HG03045 (cell line): ENCODE measurements around the gene SH2B3.
"Not testable (repeated sequence)": the region's sequence is repeated elsewhere in the genome, so short reads cannot be mapped to it uniquely, and the experiment has no call there.

ENCODE experiments used
- ATAC-seq: cut with Tn5 transposase; IDR thresholded peaks from one replicate; pipeline ENCODE4 v1.9.1; 2021; ENCODE audit warnings: mild to moderate bottlenecking, moderate library complexity; ENCODE audit not compliant: unreplicated experiment

The SH2B3 gene

GRCh38 chr12:111386885-111387284 is 18.8 kb upstream of the SH2B3 start:
- no peak for ATAC-seq

- ATAC-seq: no peak
These were observed 17.9 kb upstream of the SH2B3 start for GRCh38 chr12:111387747-111388323.

DNA sequence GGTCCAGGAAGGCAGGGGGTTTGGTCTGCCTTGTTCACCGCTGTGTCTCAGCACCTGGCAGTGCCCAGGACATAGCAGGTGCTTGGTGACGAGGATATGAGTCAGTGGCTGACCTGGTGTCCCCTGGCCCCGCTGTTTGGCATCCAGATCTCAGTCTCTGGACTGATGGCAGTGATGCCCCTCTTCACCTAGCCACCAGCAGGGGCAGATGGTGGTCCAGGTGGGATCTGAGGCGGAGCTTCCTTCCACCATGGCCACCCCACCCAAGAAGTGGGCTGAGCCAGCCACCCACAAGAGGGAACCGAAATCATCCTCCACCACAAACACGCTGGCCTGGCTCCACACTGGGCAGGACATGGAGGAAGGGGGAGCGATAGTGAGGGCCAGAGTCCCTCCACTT is 16.1 kb upstream of the SH2B3 start:
- ATAC-seq: no peak

GRCh38 chr12:111390910-111391309 is 14.8 kb upstream of the SH2B3 start:
- ATAC-seq: no peak

DNA sequence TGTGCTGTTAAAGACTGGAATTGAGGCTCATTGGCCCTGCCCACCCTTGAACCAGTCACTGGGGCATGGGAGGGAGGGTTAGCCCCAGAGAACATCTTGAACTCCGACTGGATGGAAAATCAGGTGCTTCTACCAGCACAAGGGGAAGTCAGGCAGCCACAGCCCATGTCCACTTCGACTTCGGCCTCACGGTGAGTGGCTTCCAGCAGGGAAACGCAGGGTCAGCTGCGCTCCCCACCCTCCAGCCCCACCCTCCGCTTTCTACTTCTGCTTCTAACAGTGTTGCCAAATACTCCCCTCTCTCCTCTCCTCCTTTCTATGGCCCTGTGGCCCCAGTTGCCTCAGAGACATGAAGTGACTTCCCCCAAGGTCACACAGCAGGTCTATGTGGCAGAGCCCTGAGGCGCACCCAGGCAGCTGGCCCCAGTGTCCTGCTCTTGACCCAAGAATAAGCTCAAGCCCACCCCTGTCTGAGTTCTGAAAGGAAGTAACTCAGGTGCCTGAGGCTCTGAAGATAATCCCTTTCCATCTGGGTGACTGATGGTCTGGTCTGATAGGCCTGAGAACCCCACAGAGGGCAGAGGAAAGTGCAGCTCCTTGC is 11.9 kb upstream of the SH2B3 start:
- no peak for ATAC-seq

GRCh38 chr12:111394480-111394879 is 11.2 kb upstream of the SH2B3 start:
- no peak for ATAC-seq

DNA sequence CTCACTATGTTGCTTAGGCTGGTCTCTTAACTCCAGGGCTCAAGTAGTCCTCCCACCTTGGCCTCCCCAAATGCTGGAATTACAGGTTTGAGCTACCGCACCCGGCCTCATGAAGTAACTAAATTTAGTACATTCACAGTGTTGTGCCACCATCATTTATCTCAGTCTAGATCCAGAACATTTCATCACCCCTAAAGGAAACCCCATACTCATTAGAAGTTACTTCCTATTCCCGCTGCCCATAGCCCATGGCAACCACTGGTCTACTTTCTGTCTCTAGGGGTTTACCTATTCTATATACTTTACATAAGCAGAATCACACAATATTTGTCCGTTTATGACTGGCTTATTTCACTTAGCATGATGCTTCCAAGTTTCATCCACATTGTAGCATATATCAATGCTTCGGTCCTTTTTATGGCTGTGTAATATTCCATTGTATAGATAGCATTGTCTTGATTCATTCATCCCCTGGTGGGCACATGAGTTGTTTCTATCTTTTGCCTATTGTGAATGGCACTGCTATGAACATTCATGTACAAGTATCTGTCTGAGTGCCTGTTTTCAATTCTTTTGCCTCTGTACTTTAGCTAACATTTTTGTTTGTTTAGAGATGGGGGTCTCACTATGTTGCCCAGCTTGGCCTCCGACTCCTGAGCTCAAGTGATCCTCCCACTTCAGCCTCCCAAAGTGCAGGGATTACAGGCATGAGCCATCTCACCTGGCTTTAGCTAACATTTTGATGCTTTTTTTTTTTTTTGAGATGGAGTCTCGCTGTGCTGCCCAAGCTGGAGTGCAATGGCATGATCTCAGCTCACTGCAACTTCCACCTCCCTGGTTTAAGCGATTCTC is 10.2 kb upstream of the SH2B3 start:
- ATAC-seq: no peak

- not testable (repeated sequence) for ATAC-seq
These were observed 9.5 kb upstream of the SH2B3 start for GRCh38 chr12:111396271-111396670.

DNA sequence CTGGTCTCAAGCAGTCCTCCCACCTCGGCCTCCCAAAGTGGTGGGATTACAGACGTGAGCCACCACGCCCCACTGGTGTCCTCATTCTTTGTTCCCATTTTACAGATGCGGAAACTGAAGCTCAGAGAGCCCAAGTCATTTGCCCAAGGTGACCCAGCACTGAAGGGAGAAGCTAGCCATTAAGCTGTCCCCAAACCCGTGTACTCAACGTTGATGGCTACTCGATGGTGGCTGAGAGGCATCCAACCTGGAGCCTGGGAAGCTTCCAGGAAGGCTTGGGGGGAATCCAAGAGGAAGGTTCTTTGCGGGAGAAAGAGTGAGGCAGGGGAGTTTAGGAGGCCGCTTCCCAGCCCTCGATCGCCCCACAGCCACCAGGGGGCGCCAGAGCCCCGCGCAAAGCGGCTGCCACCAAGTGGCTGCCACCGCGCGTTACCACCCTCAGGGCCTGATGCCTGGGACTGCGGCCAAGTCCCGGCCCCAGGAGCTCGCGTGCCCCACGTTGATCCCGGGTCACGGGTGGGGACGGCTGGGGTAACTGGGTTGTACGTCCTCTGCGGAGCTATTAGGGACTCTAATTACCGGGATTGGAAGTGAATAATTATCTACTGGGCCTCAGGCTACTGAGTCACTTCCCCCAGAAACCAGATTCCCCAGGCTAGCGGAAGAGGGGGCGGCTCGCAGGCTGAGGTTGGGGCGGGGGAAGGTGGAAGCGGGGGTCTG is 8.8 kb upstream of the SH2B3 start:
- ATAC-seq: no peak

DNA sequence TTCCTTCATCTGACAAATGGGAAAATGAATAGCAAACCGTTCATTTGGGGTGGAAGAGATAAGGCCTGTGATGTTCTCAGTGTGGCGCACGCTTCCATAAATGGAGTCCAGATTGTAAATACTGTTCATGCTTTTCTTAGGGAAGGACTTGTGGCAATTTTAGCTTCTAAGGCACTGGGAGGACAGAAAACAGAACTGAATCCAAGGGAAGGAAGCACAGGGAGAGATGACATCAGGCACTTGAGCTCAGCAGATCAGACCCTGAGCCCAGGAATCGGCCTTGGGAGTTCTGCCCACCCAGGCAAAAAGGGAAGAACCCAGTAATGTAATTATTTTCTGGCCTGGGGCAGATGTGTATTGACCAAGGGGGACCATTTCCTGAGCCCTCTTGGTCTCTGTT is 7.2 kb upstream of the SH2B3 start:
- no peak for ATAC-seq

- not testable (repeated sequence) for ATAC-seq
These were observed 5.8 kb upstream of the SH2B3 start for GRCh38 chr12:111399741-111400404.

GRCh38 chr12:111401167-111401605 is 4.5 kb upstream of the SH2B3 start:
- ATAC-seq: no peak

DNA sequence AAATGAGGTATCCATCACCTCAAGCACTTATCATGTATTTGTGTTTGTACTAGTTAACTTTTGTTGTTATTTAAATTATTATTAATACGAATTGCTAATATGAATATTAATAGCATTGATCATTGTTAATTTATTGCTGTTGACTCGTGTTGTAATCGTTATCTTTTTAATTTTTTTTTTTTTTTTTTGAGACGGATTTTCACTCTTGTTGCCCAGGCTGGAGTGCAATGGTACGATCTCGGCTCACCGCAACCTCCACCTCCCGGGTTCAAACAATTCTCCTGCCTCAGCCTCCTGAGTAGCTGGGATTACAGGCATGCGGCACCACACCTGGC is 3.3 kb upstream of the SH2B3 start:
- not testable (repeated sequence) for ATAC-seq

- peak; percentile 10 for ATAC-seq
These were observed 1.2 kb upstream of the SH2B3 start for GRCh38 chr12:111404362-111405148.

DNA sequence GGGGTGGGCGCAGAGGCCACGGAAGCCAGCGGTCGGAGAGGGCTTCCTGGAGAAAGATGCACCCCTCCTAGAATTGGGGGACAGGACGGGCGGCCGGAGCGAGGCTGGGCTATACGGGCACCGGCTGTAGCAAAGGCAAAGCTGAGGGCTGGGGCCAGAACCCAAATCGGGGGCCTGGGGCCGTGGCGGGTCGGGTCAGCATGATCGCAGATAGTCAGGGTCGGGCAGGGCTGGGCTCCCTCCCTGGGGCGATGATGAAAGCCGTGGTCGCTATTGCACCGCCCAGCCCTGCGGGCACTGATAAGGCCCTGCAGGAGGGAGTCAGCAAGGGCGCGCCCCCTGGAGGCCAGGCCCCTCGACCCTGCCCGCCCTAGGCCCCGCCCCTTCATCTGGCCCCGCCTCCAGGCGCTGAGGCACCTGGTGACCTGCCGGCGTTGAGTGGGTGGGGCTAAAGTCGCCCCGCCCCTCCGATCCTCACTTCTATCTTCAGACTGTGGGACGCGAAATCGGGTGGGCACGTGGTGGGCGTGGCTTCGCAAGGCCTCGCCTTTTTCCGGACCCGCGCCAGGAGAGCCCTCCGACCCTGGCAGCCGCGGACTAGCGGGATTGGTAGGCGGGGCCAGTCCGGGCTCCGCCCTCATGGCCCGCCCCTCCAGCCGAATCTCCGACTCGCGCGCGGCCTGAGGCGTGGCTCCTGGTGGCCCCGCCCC is 419 bp upstream of the SH2B3 start:
- ATAC-seq: peak; percentile 54

DNA sequence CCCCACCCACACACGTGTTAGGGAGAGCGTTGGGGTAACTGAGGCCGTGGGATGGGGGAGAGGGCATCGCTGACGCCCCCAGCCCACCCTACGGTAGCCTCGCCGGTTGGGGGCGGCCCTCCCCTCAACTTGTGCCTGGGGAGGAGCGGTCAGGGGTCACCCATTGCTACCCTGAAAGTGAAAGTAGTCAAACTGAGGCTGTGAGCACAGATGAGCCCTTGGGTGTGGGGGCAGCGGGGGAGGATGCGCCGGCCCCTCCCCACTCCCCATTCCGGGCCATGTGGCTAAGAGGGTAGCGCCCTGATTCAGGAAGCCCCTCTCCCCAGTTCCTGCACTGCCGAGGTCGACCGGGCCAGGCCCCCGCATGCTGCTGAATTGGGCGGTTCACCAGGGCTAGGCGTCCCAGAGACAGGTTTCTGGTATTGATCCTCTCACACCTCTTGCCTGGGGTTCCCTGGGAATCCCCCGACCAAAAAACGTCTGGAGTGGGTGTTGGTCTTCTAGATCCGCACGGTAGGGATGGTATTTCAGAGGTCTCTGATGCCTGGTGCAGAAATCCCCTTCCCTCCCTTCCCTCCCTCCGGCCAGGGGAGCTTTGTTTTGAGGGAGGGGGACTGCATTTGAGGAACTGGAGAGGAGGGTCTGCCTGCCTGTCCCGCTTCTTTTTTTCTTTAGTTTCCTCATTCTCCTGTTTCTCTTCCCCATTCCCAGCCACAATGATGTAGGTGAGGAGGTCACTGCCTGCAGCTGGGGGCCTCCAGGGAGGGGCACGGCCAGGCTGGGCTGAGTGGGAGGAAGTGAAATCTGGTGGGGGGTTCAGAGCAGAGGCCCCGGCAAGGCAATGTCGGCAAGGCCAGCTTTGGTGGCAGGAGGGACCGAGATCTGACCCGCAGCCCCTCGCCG is 1.0 kb downstream of the SH2B3 start:
- no peak for ATAC-seq

- no peak for ATAC-seq
These were observed 1.8 kb downstream of the SH2B3 start for GRCh38 chr12:111407377-111408115.

GRCh38 chr12:111408116-111408440 is 2.4 kb downstream of the SH2B3 start:
- ATAC-seq: no peak
